Esophagus squamous epithelium (tissue), 4 donors: ENCODE measurements around the gene SH2D1B.

Experiments
- CTCF ChIP-seq, 6 experiments: fragments of 450-650 bp in 4 of 6; fragments of 200-600 bp in 2 of 6; sonication (generic) in 2 of 6; IDR thresholded peaks; one replicate each; pipeline ENCODE4 v1.5.1; 2016 to 2019; ENCODE audit warnings: antibody characterized with exemption in 6 of 6, mild to moderate bottlenecking in 4 of 6, moderate library complexity in 4 of 6
- POLR2A ChIP-seq, 4 donors: fragments of 450-650 bp; IDR thresholded peaks; one replicate each; pipeline ENCODE4 v1.6.1; 2017; ENCODE audit warnings: antibody characterized with exemption in 4 of 4, mild to moderate bottlenecking in 4 of 4, moderate library complexity in 3 of 4

- TF ChIP-seq POLR2A (IDR thresholded peaks at IDR 0.05) (no peak), CTCF (IDR thresholded peaks at IDR 0.05) (no peak)
Measured at GRCh38 chr1:162360874-162361260, 51.1 kb downstream of the SH2D1B start.
